Right lobe of liver (tissue), 6 donors: Measurements from ENCODE around the gene LILRA5. TPM values are rescaled to one million over a fixed set of nuclear protein-coding genes. Genes with fewer than 3 reads are reported as not detected.
A peak's percentile ranks its signal among the peaks of the same experiment; 100 is the strongest.

ENCODE experiments used
- ATAC-seq, 4 donors: fragments of 200-7000 bp; cut with Tn5 transposase; one replicate each; pipeline ENCODE4 v1.9.1; 2020; ENCODE audit warnings: mild to moderate bottlenecking in 4 of 4, moderate library complexity in 4 of 4
- DNase-seq, 3 donors: peaks; one replicate each; pipeline ENCODE4 v3.0.0-alpha.2; 2020
- H3K27ac ChIP-seq, 3 donors: fragments of 200-600 bp; one replicate each; pipeline ENCODE4 v1.8.0; 2022
- H3K27me3 ChIP-seq, 2 donors: fragments of 200-600 bp; one replicate each; pipeline ENCODE4 v1.8.0; 2022
- H3K36me3 ChIP-seq, 4 donors: fragments of 200-600 bp; sonication (generic) in 1 of 4; one replicate each; pipeline versions ENCODE4 v1.5.1 to v1.8.0; 2017 to 2022; ENCODE audit warnings: control low read depth in 1 of 4
- H3K4me1 ChIP-seq, 4 donors: fragments of 200-600 bp; sonication (generic) in 1 of 4; one replicate each; pipeline versions ENCODE4 v1.5.1 to v1.8.0; 2017 to 2022; ENCODE audit warnings: control low read depth in 1 of 4
- H3K4me3 ChIP-seq, 3 donors: fragments of 200-600 bp; one replicate each; pipeline ENCODE4 v1.8.0; 2022
- H3K9me3 ChIP-seq, 4 donors: fragments of 200-600 bp; sonication (generic) in 1 of 4; one replicate each; pipeline versions ENCODE4 v1.5.1 to v1.8.0; 2017 to 2022; ENCODE audit warnings: control low read depth in 1 of 4
- POLR2A ChIP-seq: fragments of 450-650 bp; IDR thresholded peaks from one replicate; pipeline ENCODE4 v1.6.1; 2017; ENCODE audit warnings: antibody characterized with exemption, mild to moderate bottlenecking
- WGBS: methylation state at CpG from one replicate; pipeline ENCODE4 v1.1.6; 2018; ENCODE audit warnings: low coverage, low lambda C conversion rate; ENCODE audit not compliant: insufficient coverage; ENCODE audit errors: missing lambda C conversion rate; 5-methylcytosine and 5-hydroxymethylcytosine counted together
- intact Hi-C, 2 donors: fragments of 100-400 bp; cut with DNase I; formaldehyde crosslinking; loops; one replicate each; pipeline versions ENCODE4 v1.11.2 to v1.14.1; 2022
- total RNA-seq, 6 experiments: library from RNA; depleted of rRNA in 2 of 6; stranded (reverse); fragments of >200 nt in 2 of 6; fragmentation: NEBNext Ultra II Directional in 3 of 6; extraction: Animal tissue kit (Norgen Biotek cat#: 25700) in 3 of 6; gene quantifications; one replicate each; pipeline versions ENCODE4 v1.1.0 to v1.2.4, GENCODE V29; 2016 to 2023
- TF ChIP-seq, protein P1 (sequence below), 4 donors: fragments of 200-600 bp in 3 of 4; fragments of 450-650 bp in 1 of 4; IDR thresholded peaks; one replicate each; pipeline versions ENCODE4 v1.5.1 to v1.8.0; 2016 to 2022; ENCODE audit warnings: antibody characterized with exemption in 4 of 4, mild to moderate bottlenecking in 2 of 4
- donor health status: DM: no; HTN: yes; CAD: no.
- donor health status: DM: no; HTN: no; CAD: no.
- donor health status: DM: no; HTN: no; CAD: no.
- donor health status: DM: no; HTN: yes; CAD: no.
- donor health status: DM: no; HTN: yes; CAD: no.

Gene LILRA5
- total RNA-seq, 6 experiments from 2014 or later, result 0.98 to 4.3 (median 1.9) TPM

DNA sequence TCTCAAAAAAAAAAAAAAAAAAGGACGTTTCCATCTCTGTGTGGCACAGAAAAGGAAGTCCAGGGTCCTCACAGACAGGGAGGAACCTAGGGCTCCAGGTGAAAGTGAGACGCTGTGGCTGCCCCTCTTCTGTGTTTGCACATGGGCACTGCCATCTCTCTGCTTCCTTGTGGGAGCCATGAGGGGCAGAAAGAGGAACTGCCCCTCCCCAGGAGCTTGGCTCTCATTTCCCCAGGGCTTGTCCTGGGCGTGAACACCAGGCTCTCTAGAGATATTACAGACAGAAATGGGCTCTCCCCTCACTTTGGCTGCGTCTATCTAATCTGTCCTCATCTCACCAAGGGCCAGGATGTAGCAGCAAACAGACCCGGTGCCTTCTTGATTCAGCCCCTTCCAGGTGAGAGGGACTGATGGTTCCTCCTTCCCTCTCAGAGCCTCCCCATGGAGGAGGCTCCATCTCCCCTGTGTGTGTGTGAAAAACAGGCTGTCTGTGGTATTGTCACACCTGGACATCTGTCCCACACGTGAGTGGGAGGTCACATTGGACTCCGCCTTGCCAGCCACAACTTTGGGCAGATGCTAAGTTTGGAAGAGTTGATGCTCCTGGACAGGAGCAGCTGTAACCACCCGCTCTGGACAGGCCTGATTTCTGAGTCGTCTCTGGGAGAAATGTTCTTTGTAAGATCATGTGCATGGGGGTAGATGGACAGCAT, 26.8 kb upstream of the LILRA5 start:
- H3K4me3 ChIP-seq, result no peak overlapping the region
- H3K27ac ChIP-seq, result no peak overlapping the region
- ATAC-seq (peak in 3 of 4 donors; percentile 49 to 65 (median 52)), DNase-seq (peak in 1 of 3 donors; percentile 43)
- no peaks in the 10 kb centered on the region for H3K9me3 ChIP-seq
- no peaks in the 10 kb centered on the region for H3K36me3 ChIP-seq
- WGBS, result 36% methylated on average over 8 of the region's 9 CpGs
- H3K27me3 ChIP-seq, result no peaks in the 10 kb centered on the region
- H3K4me1 ChIP-seq, result no peaks in the 10 kb centered on the region
- TF ChIP-seq, protein P1, sequence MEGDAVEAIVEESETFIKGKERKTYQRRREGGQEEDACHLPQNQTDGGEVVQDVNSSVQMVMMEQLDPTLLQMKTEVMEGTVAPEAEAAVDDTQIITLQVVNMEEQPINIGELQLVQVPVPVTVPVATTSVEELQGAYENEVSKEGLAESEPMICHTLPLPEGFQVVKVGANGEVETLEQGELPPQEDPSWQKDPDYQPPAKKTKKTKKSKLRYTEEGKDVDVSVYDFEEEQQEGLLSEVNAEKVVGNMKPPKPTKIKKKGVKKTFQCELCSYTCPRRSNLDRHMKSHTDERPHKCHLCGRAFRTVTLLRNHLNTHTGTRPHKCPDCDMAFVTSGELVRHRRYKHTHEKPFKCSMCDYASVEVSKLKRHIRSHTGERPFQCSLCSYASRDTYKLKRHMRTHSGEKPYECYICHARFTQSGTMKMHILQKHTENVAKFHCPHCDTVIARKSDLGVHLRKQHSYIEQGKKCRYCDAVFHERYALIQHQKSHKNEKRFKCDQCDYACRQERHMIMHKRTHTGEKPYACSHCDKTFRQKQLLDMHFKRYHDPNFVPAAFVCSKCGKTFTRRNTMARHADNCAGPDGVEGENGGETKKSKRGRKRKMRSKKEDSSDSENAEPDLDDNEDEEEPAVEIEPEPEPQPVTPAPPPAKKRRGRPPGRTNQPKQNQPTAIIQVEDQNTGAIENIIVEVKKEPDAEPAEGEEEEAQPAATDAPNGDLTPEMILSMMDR (IDR thresholded peaks at IDR 0.05), result no peak
- TF ChIP-seq POLR2A, result no peak
- intact Hi-C loops, result no loop called here

DNA sequence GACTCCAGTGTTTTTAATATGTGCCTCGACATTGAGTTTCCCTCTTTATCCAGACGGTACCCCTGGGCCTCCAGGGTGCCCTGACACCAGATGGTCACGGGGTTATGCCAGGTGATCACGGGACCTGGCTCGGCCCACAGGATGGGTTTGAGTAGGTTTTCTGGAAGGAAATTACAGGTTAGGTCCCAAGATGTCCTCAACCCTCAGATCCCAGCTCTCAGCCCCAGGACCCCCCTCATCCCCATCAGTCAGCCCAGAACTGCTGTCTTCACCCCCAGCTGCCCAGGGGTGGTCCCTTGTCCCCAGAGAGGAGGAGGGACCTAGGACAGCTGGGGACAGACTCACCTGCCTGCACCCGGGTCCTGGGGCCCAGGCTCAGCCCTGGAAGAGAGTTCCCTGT, 25.6 kb upstream of the LILRA5 start:
- intact Hi-C loops, result no loop called here
- Histone ChIP-seq H3K4me1 (no peaks in the 10 kb centered on the region), H3K36me3 (no peaks in the 10 kb centered on the region), H3K27me3 (no peaks in the 10 kb centered on the region), H3K27ac (no peak overlapping the region), H3K4me3 (no peak overlapping the region), H3K9me3 (no peaks in the 10 kb centered on the region)
- DNase-seq, result peak in 1 of 3 donors; percentile 38
- TF ChIP-seq POLR2A, result no peak
- TF ChIP-seq, protein P1 (IDR thresholded peaks at IDR 0.05), result no peak
- no CpG with 5 or more reads among the region's 6 CpGs for WGBS
- no peak for ATAC-seq

DNA sequence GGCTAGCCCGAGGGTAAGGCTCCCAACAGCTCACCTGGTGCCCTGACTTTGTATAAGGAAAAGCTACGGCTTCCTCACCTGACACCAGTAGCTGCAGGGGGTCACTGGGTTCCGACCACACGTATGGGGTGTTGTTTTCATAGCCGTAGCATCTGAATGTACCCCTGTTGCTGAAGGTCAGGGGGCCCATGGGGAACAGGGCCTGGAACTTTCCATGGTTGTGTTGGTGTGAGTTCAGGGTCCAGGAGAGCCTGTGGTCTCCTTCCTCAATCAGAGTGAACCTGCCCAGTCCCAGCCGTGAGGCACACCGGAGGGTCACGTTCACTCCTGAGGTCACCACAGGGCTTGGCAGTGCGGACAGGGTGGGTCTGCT, 24.9 kb upstream of the LILRA5 start:
- H3K27ac ChIP-seq, result no peak overlapping the region
- ATAC-seq (no peak), DNase-seq (peak in 1 of 3 donors; percentile 31)
- intact Hi-C loops, result no loop called here
- no peak overlapping the region for H3K4me3 ChIP-seq
- no peak for TF ChIP-seq POLR2A
- TF ChIP-seq, protein P1 (IDR thresholded peaks at IDR 0.05), result no peak
- H3K36me3 ChIP-seq, result no peaks in the 10 kb centered on the region
- 39% methylated on average over 6 of the region's 9 CpGs for WGBS
- H3K27me3 ChIP-seq, result no peaks in the 10 kb centered on the region
- H3K4me1 ChIP-seq, result no peaks in the 10 kb centered on the region
- H3K9me3 ChIP-seq, result no peaks in the 10 kb centered on the region

DNA sequence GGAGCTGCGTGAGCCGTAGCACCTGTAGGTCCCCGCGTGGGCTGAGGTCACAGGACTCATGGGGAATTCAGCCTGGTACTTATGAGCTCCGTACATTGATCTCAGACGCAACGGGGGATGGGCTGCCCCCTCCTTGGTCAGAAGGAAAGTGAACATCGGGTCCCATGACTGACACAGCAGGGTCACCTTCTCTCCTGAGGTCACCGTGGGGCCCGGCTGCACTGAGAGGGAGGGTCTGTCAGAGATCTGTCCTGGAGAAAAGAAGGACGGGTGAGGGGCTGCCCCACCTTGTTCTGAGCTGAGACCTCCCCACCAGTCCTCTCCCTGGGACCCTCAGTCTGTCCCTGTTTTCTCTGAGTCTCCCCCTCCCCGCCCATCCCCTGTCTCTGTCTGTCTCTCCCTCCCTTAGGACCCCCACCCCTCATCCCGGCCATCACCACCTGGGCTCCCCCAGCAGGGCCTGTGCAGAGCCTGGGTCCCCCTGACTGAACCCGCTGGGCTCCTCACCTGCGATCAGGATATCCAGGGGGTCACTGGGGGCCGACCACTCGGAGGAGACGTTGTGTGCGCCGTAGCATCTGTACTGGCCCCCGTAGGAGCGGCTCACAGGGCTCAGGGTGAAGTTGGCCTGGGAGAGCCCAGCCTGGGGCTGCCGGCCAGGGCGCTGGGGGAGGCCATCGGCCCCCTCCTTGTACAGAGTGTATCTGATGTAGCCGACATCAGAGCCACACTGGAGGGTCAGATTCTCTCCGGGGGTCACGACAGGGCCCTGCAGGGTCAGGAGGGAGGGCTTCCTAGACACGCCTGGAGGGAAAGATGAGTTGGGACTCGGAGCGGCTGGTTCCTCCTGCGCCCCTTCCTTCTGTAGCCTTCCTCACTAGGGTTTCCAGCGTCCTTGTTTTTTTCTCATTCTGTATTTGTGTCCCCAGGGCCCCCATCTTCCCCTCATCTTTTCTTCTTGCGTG, 24.2 kb upstream of the LILRA5 start:
- H3K9me3 ChIP-seq, result no peaks in the 10 kb centered on the region
- no peak overlapping the region for H3K27ac ChIP-seq
- WGBS, result 33% methylated on average over 10 of the region's 34 CpGs
- H3K4me3 ChIP-seq, result no peak overlapping the region
- intact Hi-C loops, result no loop called here
- H3K36me3 ChIP-seq, result no peaks in the 10 kb centered on the region
- no peaks in the 10 kb centered on the region for H3K27me3 ChIP-seq
- TF ChIP-seq POLR2A, result no peak
- TF ChIP-seq, protein P1 (IDR thresholded peaks at IDR 0.05), result no peak
- no peak for ATAC-seq
- no peaks in the 10 kb centered on the region for H3K4me1 ChIP-seq
- peak in 1 of 3 donors; percentile 42 for DNase-seq
